ENCODE measurements around the gene PRMT7. TPM values are rescaled to one million over a fixed set of nuclear protein-coding genes. Genes with fewer than 3 reads are reported as not detected.

The PRMT7 gene
- total and polyA plus RNA-seq, 2 of the 8 experiments (the other 6 are each of a cell fraction or from before 2014, with no cell fraction given), result 48.2 to 49.3 TPM

GRCh38 chr16:68332411-68333121 lies 21.7 kb downstream of the PRMT7 start (continued):
- TF ChIP-seq CTCF (IDR thresholded peaks at IDR 0.05; ENCODE audit: control extremely low read depth in 1 of 3, insufficient read depth in 1 of 3, low read depth in 1 of 3, low read length in 3 of 3) (no peak), ASH2L (IDR thresholded peaks at IDR 0.05; ENCODE audit: low read length) (no peak), RNF2 (IDR thresholded peaks at IDR 0.05; ENCODE audit: borderline replicate concordance, low read depth, low read length, missing control alignments, poor library complexity, severe bottlenecking) (no peak), SIX5 (IDR thresholded peaks at IDR 0.05; ENCODE audit: low read depth, low read length) (no peak), POU5F1 (IDR thresholded peaks at IDR 0.05; ENCODE audit: low read depth, low read length) (no peak), KDM1A (IDR thresholded peaks at IDR 0.05; ENCODE audit: borderline replicate concordance, low read length) (no peak), CREB1 (IDR thresholded peaks at IDR 0.05) (no peak)
- TF ChIP-seq, protein P1, sequence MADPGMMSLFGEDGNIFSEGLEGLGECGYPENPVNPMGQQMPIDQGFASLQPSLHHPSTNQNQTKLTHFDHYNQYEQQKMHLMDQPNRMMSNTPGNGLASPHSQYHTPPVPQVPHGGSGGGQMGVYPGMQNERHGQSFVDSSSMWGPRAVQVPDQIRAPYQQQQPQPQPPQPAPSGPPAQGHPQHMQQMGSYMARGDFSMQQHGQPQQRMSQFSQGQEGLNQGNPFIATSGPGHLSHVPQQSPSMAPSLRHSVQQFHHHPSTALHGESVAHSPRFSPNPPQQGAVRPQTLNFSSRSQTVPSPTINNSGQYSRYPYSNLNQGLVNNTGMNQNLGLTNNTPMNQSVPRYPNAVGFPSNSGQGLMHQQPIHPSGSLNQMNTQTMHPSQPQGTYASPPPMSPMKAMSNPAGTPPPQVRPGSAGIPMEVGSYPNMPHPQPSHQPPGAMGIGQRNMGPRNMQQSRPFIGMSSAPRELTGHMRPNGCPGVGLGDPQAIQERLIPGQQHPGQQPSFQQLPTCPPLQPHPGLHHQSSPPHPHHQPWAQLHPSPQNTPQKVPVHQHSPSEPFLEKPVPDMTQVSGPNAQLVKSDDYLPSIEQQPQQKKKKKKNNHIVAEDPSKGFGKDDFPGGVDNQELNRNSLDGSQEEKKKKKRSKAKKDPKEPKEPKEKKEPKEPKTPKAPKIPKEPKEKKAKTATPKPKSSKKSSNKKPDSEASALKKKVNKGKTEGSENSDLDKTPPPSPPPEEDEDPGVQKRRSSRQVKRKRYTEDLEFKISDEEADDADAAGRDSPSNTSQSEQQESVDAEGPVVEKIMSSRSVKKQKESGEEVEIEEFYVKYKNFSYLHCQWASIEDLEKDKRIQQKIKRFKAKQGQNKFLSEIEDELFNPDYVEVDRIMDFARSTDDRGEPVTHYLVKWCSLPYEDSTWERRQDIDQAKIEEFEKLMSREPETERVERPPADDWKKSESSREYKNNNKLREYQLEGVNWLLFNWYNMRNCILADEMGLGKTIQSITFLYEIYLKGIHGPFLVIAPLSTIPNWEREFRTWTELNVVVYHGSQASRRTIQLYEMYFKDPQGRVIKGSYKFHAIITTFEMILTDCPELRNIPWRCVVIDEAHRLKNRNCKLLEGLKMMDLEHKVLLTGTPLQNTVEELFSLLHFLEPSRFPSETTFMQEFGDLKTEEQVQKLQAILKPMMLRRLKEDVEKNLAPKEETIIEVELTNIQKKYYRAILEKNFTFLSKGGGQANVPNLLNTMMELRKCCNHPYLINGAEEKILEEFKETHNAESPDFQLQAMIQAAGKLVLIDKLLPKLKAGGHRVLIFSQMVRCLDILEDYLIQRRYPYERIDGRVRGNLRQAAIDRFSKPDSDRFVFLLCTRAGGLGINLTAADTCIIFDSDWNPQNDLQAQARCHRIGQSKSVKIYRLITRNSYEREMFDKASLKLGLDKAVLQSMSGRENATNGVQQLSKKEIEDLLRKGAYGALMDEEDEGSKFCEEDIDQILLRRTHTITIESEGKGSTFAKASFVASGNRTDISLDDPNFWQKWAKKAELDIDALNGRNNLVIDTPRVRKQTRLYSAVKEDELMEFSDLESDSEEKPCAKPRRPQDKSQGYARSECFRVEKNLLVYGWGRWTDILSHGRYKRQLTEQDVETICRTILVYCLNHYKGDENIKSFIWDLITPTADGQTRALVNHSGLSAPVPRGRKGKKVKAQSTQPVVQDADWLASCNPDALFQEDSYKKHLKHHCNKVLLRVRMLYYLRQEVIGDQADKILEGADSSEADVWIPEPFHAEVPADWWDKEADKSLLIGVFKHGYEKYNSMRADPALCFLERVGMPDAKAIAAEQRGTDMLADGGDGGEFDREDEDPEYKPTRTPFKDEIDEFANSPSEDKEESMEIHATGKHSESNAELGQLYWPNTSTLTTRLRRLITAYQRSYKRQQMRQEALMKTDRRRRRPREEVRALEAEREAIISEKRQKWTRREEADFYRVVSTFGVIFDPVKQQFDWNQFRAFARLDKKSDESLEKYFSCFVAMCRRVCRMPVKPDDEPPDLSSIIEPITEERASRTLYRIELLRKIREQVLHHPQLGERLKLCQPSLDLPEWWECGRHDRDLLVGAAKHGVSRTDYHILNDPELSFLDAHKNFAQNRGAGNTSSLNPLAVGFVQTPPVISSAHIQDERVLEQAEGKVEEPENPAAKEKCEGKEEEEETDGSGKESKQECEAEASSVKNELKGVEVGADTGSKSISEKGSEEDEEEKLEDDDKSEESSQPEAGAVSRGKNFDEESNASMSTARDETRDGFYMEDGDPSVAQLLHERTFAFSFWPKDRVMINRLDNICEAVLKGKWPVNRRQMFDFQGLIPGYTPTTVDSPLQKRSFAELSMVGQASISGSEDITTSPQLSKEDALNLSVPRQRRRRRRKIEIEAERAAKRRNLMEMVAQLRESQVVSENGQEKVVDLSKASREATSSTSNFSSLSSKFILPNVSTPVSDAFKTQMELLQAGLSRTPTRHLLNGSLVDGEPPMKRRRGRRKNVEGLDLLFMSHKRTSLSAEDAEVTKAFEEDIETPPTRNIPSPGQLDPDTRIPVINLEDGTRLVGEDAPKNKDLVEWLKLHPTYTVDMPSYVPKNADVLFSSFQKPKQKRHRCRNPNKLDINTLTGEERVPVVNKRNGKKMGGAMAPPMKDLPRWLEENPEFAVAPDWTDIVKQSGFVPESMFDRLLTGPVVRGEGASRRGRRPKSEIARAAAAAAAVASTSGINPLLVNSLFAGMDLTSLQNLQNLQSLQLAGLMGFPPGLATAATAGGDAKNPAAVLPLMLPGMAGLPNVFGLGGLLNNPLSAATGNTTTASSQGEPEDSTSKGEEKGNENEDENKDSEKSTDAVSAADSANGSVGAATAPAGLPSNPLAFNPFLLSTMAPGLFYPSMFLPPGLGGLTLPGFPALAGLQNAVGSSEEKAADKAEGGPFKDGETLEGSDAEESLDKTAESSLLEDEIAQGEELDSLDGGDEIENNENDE (IDR thresholded peaks at IDR 0.05; ENCODE audit: insufficient replicate concordance, low read length), result no peak
